Epidermal melanocyte (primary cell): Measurements from ENCODE around the gene OR10A4.
"Not testable (repeated sequence)": the region's sequence is repeated elsewhere in the genome, so short reads cannot be mapped to it uniquely, and the experiment has no call there.

Experiments used
- DNase-seq: peaks from one replicate; pipeline ENCODE4 v3.0.0; 2011; ENCODE audit warnings: low spot score; ENCODE audit not compliant: insufficient read length

OR10A4 gene

DNA sequence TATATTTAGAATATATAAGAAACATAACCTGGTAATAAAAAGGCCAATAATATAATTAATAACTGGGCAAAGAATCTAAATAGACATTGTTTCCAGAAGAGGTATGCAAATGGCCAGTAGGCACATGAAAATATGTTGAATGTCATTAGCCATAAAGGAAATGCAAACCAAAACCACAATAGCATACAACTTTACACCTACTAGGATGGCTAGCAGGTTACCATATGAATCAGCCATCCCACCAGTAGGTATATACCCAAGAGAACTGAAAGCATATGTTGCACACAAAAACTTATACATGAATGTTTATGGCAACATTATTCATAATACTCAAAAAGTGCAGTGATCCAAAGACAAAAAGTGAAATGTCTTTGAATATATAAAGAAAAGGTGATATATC lies 18.6 kb downstream of the OR10A4 start:
- no peak for DNase-seq

DNA sequence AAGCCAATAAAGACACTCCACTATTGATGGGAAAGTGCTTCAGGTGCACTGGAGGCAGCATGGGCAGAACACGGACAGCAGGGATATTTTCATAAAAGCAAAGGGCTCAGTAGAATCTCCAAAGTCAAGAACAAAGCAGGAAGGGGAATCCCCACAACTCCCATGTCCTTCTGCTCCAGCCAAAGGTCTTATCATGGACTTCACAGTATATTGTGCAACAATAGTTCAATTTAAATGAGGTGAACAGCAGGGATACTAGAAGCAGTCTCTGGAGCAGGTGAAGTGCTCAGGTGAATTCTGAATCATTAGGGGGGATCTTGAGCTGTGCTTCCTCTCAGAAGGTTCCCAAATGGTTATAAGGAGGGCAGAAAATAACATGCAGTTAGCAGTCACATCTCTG lies 22.5 kb downstream of the OR10A4 start:
- no peak for DNase-seq

DNA sequence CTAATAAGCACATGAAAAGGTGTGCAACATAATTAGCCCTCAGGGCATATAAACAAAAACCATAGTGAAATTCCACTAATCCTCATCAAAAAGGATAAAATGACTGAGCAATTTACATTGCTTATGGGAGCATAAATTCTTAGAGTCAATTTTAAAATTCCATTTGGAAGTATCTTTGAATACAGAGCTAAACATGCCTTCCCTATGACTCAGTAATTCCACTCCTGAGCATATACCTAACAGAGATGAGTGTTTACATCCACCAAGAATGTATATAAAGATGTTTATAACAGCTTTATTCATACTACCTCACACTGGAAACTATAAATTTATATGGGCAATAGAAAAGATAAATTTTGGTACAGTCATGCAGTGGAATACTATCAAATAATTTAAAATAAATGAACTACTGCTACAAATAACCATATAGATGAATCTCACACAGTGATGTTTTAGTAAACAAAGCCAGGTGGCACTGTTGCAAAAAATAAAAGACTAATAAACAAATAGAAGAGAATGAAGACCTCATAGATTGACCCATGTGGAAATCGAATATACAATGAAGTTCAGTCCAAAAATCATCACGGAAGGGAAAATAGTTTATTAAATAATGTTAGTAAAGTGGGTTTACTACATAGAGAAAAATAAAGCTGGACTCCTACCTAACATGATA lies 24.0 kb downstream of the OR10A4 start:
- DNase-seq: no peak

DNA sequence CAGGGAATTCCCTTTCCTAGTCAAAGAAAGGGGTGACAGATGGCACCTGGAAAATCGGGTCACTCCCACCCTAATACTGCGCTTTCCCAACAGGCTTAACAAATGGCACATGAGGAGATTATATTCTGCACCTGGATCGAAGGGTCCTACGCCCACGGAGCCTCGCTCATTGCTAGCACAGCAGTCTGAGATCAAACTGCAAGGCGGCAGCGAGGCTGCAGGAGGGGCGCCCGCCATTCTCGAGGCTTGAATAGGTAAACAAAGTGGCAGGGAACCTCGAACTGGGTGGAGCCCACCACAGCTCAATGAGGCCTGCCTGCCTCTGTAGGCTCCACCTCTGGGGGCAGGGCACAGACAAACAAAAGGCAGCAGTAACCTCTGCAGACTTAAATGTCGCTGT lies 28.4 kb downstream of the OR10A4 start:
- DNase-seq: not testable (repeated sequence)

DNA sequence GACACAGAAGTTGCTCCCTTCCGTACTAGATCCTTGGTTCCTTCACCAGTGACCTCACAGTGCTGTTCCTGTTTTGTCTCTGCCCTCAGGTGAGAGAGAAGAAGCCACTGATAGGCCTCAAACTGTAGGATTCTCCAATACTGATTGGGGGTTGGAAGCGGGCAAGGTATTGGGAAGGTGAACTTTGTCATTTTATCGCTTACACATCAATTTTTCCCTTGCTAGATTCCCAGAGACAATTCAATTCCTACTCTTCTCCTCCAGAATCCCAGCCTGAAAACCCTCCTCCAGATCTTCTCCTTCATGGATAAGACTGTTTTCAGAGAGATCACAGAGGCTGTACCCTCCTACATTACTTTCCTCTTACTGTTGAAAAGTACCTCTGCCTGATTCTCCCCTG lies 35.0 kb downstream of the OR10A4 start:
- DNase-seq: no peak

DNA sequence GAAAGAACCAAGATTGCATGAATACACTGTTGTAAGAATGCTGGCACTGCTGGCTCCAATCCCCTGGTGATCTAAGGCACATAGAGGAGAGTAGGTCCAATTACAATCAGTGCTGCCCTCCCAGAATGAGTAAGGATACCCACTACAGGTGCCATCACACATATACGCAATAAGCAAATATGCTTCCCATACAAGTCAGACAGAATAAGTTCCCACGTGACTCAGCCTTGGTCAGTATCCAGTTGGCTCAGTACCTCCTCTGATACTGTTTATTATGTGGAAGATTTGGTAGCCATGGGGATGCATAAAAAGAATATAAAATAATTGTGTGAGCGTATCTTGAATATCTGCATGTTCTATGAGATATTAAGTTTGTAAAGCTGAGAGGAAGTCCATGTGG lies 35.5 kb downstream of the OR10A4 start:
- no peak for DNase-seq

DNA sequence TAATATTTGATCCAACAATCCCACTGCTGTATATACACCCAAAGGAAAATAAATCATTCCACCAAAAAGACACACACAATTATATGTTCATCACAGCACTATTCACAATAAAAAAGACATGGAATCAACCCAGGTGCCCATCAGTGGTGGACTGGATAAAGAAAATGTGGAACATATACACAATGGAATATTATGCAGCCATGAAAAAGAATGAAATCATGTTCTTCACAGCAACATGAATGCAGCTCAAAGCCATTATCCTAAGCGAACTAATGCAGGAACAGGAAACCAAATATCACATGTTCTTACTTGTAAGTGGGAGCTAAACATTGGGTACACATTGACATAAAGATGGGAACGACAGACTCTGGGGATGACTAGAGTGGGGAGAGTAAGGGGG lies 43.3 kb downstream of the OR10A4 start:
- DNase-seq: no peak

DNA sequence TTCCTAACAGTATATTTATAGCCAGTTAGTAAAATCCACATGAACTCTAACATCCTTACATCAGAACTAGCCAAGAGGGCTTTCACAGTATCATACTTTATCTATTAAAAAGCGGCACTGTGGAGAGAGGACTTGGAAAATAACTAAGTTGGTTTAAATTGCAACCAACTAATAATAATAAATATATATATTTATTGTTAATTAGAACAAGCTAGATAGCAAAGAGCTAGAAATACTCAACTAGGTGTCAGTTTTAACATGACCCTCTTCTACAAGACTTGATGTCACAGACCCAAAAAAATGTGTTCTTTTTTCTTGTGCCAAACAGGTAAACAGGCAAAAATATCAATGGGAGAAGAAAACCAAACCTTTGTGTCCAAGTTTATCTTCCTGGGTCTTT lies 44.3 kb downstream of the OR10A4 start, which contains the start of gene OR2D3:
OR2D3 (plus strand) TSS at position 301 of the 400 bp plus-strand sequence; CDS start at position 301, 0 bp downstream.
- no peak for DNase-seq

DNA sequence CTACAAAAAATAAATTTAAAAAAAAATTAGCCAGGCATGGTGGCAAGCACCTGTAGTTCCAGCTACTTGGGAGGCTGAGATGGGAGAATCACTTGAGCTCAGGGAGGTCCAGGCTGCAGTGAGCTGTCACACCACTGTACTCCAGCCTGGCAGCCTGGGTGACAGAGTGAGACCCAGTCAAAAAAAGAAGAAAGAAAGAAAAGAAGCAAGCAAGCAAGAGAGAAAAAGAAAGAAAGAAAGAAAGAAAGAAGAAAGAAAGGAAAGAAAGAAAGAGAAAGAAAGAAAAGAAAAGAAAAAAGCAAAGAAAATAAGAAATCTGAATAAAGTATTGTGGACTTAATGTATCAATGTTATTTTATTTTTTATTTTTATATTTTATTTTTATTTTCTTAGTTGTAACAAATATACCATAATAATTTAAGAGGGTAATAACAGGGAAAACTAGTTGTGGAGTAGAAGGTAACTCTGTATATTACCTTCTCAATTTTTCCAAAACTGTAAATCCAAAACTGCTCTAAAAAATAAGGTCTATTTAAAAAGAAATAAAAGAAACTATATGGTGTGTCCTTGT lies 48.7 kb downstream of the OR10A4 start:
- no peak for DNase-seq

DNA sequence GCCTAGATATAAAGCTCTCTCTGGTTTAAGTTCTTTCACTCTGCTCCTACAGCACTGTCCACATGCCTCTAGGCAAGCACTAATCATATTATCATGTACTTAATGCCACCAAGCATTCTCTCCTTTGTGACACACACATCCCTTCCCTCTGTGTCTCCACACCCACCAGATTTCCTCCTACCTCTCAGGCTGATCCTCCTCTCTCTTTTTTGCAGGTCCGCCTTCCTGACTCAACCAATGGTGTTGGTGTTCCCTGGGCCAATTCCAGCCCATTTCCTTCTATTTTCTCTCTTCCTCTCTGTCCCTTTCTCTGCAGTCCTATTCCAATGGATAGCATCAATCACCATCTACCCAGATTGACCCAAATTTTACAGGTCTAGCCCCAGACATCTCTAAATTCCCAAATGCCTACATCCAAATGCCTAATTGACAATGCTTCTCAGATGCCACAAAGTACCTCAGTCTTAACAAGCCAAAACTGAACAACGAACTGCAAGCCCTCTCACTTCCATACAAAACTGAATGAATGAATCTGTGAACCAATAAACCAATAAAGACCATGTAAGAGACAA lies 49.3 kb downstream of the OR10A4 start:
- no peak for DNase-seq

DNA sequence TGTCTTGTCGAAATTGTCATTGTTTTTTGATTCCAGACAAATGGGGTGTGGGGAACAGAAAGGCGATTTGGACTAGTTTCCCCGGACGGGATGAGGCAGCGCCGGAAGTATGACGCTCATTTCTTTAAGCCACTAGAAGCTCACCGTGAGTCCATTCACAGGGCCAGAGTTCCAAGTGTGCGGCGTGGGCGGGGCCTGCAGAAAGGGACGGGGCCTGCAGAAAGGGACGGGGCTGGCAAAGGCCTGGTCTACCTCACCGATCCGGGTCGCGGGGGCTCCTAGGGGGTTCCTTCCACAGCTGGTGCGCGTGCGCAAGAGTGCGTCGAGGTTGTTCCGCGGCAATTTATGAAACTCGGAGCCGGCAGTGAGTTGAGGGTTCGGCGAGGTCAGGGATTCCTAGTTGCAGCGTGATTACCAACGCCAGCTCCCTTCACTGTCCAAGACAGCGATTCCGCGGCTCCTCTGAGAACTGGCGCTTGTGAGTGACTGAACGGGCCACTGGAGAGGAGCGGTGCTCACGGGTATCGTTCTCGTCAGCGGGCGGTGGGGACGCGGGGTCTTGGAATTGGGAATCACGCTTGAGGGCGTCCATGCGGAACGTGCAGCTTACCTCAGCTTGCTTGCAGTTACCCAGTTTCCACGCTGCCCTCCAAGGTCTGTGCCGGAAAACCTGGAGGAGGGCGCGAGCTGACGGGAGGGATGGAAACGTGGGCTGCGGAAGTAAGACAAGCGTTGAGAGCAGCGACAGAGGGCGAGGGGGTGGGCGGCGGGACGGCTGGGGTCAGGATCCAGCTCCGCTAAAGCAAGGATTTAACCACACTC lies 50.0 kb downstream of the OR10A4 start, which contains the start of gene ZNF215:
ZNF215 (plus strand) TSS at position 219 of the 822 bp plus-strand sequence. CDS start 5,847 bp downstream, outside the sequence.
- DNase-seq: peak; percentile 21

DNA sequence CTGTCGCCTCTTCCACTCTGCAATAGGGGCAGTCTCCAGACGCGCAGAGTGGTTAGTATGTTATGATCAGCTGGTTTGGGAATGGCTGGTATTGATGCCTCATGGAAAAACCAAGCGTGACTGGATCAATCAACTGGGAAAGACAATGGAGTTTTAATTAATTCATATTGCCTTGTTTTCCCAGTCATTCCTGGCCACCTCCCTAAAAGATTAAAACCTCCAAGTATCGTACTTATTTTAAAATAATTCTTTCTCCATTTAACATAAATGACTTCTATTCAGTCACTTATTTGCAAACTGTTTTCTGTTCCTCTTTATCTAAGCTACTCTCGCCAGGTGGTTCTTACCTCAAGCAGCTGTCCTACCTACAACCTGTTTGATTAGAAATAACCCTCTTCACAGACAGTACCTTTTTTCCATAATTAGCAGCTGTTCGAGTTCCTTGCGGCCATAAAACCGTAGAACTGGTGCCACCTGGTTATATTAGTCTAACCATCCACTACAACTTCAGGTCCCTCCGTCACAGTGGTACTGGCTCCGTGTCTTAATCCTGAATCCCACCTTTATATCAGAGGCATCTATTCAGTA lies 50.7 kb downstream of the OR10A4 start:
- DNase-seq: no peak
